Measurements from ENCODE around the gene APOL1.

- TF ChIP-seq CTCF (IDR thresholded peaks at IDR 0.05) = no peak
- TF ChIP-seq EZH2 (IDR thresholded peaks at IDR 0.05) = no peak
Observed at GRCh38 chr22:36228944-36229343, 24.0 kb upstream of the APOL1 start.

Measured in neural progenitor cell (in vitro differentiated cells).